ENCODE measurements around the gene TMEM11.
"Not testable (repeated sequence)": the region's sequence is repeated elsewhere in the genome, so short reads cannot be mapped to it uniquely, and the experiment has no call there.

DNA sequence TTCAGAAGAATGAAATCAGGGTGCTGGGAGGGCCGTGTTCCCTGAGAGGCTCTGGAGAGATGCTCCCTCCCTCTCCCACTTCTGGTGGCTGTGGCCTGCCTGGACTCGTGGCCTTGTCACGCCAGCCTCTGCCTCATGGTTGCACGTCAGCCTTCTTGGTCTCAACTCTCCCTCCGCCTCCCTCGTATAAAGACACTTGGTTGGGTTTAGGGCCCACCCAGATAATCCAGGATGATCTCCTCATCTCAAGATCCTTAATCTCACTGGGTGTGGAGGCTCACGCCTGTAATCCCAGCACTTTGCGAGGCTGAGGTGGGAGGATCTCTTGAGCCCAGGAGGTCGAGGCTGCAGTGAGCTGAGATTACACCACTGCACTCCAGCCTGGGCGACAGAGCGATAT is 13.3 kb upstream of the TMEM11 start:
- TF ChIP-seq EZH2 (IDR thresholded peaks at IDR 0.05; ENCODE audit: insufficient read depth, poor library complexity, severe bottlenecking); EZH2phosphoT487 (IDR thresholded peaks at IDR 0.05; ENCODE audit: insufficient read depth, low read depth): not testable (repeated sequence)

Data from GM23248 (cell line).